Nephron progenitor cell (in vitro differentiated cells): ENCODE measurements around the gene ZMYND8.

Experiments
- DNase-seq: peaks from one replicate; pipeline ENCODE4 v3.0.0; 2021
- H3K27ac Mint-ChIP-seq: 2 replicates; pipeline ENCODE4 v1.8.0; 2021; ENCODE audit warnings: mild to moderate bottlenecking, moderate library complexity, mixed read lengths
- H3K27me3 Mint-ChIP-seq: 2 replicates; pipeline ENCODE4 v1.8.0; 2021; ENCODE audit warnings: mild to moderate bottlenecking, low read depth, mixed read lengths; ENCODE audit not compliant: poor library complexity
- H3K36me3 Mint-ChIP-seq: 2 replicates; pipeline ENCODE4 v1.8.0; 2021; ENCODE audit warnings: low read depth, mixed read lengths
- H3K4me1 Mint-ChIP-seq: 2 replicates; pipeline ENCODE4 v1.8.0; 2021; ENCODE audit warnings: mixed read lengths
- H3K4me3 Mint-ChIP-seq: 2 replicates; pipeline ENCODE4 v1.8.0; 2021; ENCODE audit warnings: mild to moderate bottlenecking, moderate library complexity, mixed read lengths
- H3K9me3 Mint-ChIP-seq: 2 replicates; pipeline ENCODE4 v1.8.0; 2021; ENCODE audit warnings: mild to moderate bottlenecking, moderate library complexity, mixed read lengths
- CTCF ChIP-seq: fragments of 200-600 bp; sonication (generic); IDR thresholded peaks from 2 replicates; pipeline ENCODE4 v1.5.0; 2021; ENCODE audit warnings: antibody characterized with exemption

The ZMYND8 gene

GRCh38 chr20:47351643-47352331 is 4.7 kb downstream of the ZMYND8 start:
- H3K27me3 Mint-ChIP-seq, result no peaks in the 10 kb centered on the region
- H3K36me3 Mint-ChIP-seq, result peaks cover 11% of the 10 kb centered on the region
- H3K27ac Mint-ChIP-seq, result no peak overlapping the region
- no peak for DNase-seq
- no peak for TF ChIP-seq CTCF
- H3K4me3 Mint-ChIP-seq, result no peak overlapping the region
- no peaks in the 10 kb centered on the region for H3K9me3 Mint-ChIP-seq
- H3K4me1 Mint-ChIP-seq, result no peaks in the 10 kb centered on the region

- Mint-ChIP-seq H3K4me1 (no peaks in the 10 kb centered on the region), H3K36me3 (peaks cover 20% of the 10 kb centered on the region), H3K27ac (no peak overlapping the region), H3K9me3 (no peaks in the 10 kb centered on the region), H3K27me3 (no peaks in the 10 kb centered on the region), H3K4me3 (no peak overlapping the region)
- no peak for DNase-seq
- TF ChIP-seq CTCF, result no peak
Measured at GRCh38 chr20:47350691-47351545, 5.6 kb downstream of the ZMYND8 start.

GRCh38 chr20:47350181-47350550 is 6.3 kb downstream of the ZMYND8 start:
- Mint-ChIP-seq H3K36me3 (peaks cover 24% of the 10 kb centered on the region), H3K27me3 (no peaks in the 10 kb centered on the region), H3K27ac (no peak overlapping the region), H3K4me3 (no peak overlapping the region), H3K4me1 (peaks cover 2% of the 10 kb centered on the region), H3K9me3 (no peaks in the 10 kb centered on the region)
- no peak for DNase-seq
- TF ChIP-seq CTCF, result no peak

GRCh38 chr20:47349365-47350180 is 6.9 kb downstream of the ZMYND8 start:
- Mint-ChIP-seq H3K27ac (no peak overlapping the region), H3K27me3 (no peaks in the 10 kb centered on the region), H3K4me3 (no peak overlapping the region), H3K36me3 (peaks cover 28% of the 10 kb centered on the region), H3K4me1 (peaks cover 5% of the 10 kb centered on the region), H3K9me3 (no peaks in the 10 kb centered on the region)
- no peak for DNase-seq
- TF ChIP-seq CTCF, result no peak

- Mint-ChIP-seq H3K4me3 (no peak overlapping the region), H3K36me3 (peaks cover 36% of the 10 kb centered on the region), H3K4me1 (peaks cover 12% of the 10 kb centered on the region), H3K27ac (no peak overlapping the region), H3K9me3 (no peaks in the 10 kb centered on the region), H3K27me3 (no peaks in the 10 kb centered on the region)
- TF ChIP-seq CTCF, result no peak
- DNase-seq, result no peak
Measured at GRCh38 chr20:47348539-47349142, 7.9 kb downstream of the ZMYND8 start.
